Keratinocyte (primary cell): ENCODE data around the gene SPOCK1. TPM values are rescaled to one million over a fixed set of nuclear protein-coding genes. Genes with fewer than 3 reads are reported as not detected.

Source experiments
- DNase-seq: peaks from one replicate; pipeline ENCODE4 v3.0.0-alpha.2; 2011; ENCODE audit warnings: low read depth, missing footprints, low spot score
- FAIRE-seq: peaks from 2 replicates; lab custom pipeline; 2011; peaks lifted over from hg19 to GRCh38; lab: Jason Lieb, UNC
- H2AFZ ChIP-seq: 2 replicates; pipeline ENCODE4 v1.6.0; 2012; ENCODE audit warnings: low read length, control low read depth, inconsistent platforms; ENCODE audit not compliant: control insufficient read depth
- H3K27ac ChIP-seq: 2 replicates; pipeline ENCODE4 v1.5.1; 2011; ENCODE audit warnings: low read length; ENCODE audit not compliant: control insufficient read depth, insufficient read depth
- H3K27me3 ChIP-seq: 3 replicates; pipeline ENCODE4 v1.6.0; 2011; ENCODE audit warnings: low read length; ENCODE audit not compliant: control insufficient read depth, insufficient read depth; ENCODE audit errors: extremely low read depth
- H3K36me3 ChIP-seq, 2 experiments: 2 replicates in 1 of 2; 3 replicates in 1 of 2; pipeline ENCODE4 v1.5.1; 2011; ENCODE audit warnings: low read length in 2 of 2, mild to moderate bottlenecking in 1 of 2; ENCODE audit not compliant: control insufficient read depth in 2 of 2, insufficient read depth in 2 of 2; ENCODE audit errors: extremely low read depth in 1 of 2
- H3K4me1 ChIP-seq: 3 replicates; pipeline ENCODE4 v1.5.1; 2011; ENCODE audit warnings: low read length; ENCODE audit not compliant: control insufficient read depth, insufficient read depth; ENCODE audit errors: extremely low read depth
- H3K4me2 ChIP-seq: 3 replicates; pipeline ENCODE4 v1.6.0; 2011; ENCODE audit warnings: low read depth, low read length; ENCODE audit not compliant: control insufficient read depth, insufficient read depth; ENCODE audit errors: extremely low read depth
- H3K4me3 ChIP-seq, 3 experiments: fragments of 200-600 bp in 1 of 3; sonication (generic) in 1 of 3; 2 replicates in 2 of 3; 3 replicates in 1 of 3; pipeline ENCODE4 v1.5.1; 2011 to 2016; ENCODE audit warnings: low read length in 3 of 3, mild to moderate bottlenecking in 3 of 3, control low read depth in 2 of 3, inconsistent platforms in 1 of 3, low read depth in 1 of 3, mixed read lengths in 1 of 3, mixed run types in 1 of 3, moderate library complexity in 1 of 3; ENCODE audit not compliant: control insufficient read depth in 2 of 3, insufficient read depth in 2 of 3; ENCODE audit errors: extremely low read depth in 1 of 3
- H3K79me2 ChIP-seq: 2 replicates; pipeline ENCODE4 v1.6.0; 2012; ENCODE audit warnings: low read length; ENCODE audit not compliant: control insufficient read depth, insufficient read depth
- H3K9ac ChIP-seq: 3 replicates; pipeline ENCODE4 v1.6.0; 2011; ENCODE audit warnings: low read length; ENCODE audit not compliant: control insufficient read depth, insufficient read depth; ENCODE audit errors: extremely low read depth
- H3K9me1 ChIP-seq: 3 replicates; pipeline ENCODE4 v1.6.0; 2011; ENCODE audit warnings: low read length; ENCODE audit not compliant: control insufficient read depth, insufficient read depth; ENCODE audit errors: extremely low read depth
- H3K9me3 ChIP-seq: 2 replicates; pipeline ENCODE4 v1.5.1; 2012; ENCODE audit warnings: low read depth, low read length; ENCODE audit not compliant: control insufficient read depth
- H4K20me1 ChIP-seq: 3 replicates; pipeline ENCODE4 v1.6.0; 2011; ENCODE audit warnings: low read length; ENCODE audit not compliant: control insufficient read depth, insufficient read depth; ENCODE audit errors: extremely low read depth
- CTCF ChIP-seq, 3 experiments: IDR thresholded peaks in 1 of 3; conservative IDR thresholded peaks in 1 of 3; optimal IDR thresholded peaks in 1 of 3; 2 replicates in 2 of 3; 3 replicates in 1 of 3; pipeline versions ENCODE3 to v1.5.1; 2011; ENCODE audit warnings: low read length in 3 of 3, mild to moderate bottlenecking in 3 of 3, moderate library complexity in 2 of 3, control low read depth in 1 of 3, inconsistent platforms in 1 of 3; ENCODE audit not compliant: insufficient read depth in 2 of 3; ENCODE audit errors: extremely low read depth in 1 of 3
- EZH2 ChIP-seq: IDR thresholded peaks from one replicate; pipeline ENCODE4 v1.6.1; 2012; ENCODE audit warnings: inconsistent platforms, mild to moderate bottlenecking, low read length, moderate library complexity
- dilution Hi-C: fragments of 300-500 bp; cut with MboI; formaldehyde crosslinking; loops from one replicate; pipeline ENCODE4 v1.7.0; 2020; ENCODE audit warnings: low sequenced_read_pairs; ENCODE audit not compliant: extremely low pct_ligation_motif_present
- polyA plus RNA-seq, 5 experiments: library from polyadenylated mRNA; depleted of rRNA in 3 of 5; stranded (reverse) in 3 of 5; stranded (forward) in 1 of 5; unstranded in 1 of 5; fragments of >200 nt; gene quantifications; 1 replicate in 1 of 5; 2 replicates in 3 of 5; 3 replicates in 1 of 5; pipeline versions ENCODE4 v1.2.1 to v1.2.3, GENCODE V29; 2011 to 2012; ENCODE audit warnings: missing spikeins in 2 of 5, low read depth in 1 of 5, low replicate concordance in 1 of 5

SPOCK1 gene
- polyA plus RNA-seq, 1 donor (not counting 4 experiments of a cell fraction or from before 2014, with no cell fraction given), result 5.5 TPM

- H3K4me2 ChIP-seq, result no peak overlapping the region
- no peaks in the 10 kb centered on the region for H3K27me3 ChIP-seq
- dilution Hi-C loops, result no loop called here
- TF ChIP-seq CTCF (optimal IDR thresholded peaks at IDR 0.05 in 1 of 3, IDR thresholded peaks at IDR 0.05 in 1 of 3, conservative IDR thresholded peaks at IDR 0.05 in 1 of 3; ENCODE audit: extremely low read depth in 1 of 3, insufficient read depth in 2 of 3, low read length in 3 of 3), result no peak
- no peak for TF ChIP-seq EZH2
- H3K79me2 ChIP-seq, result no peaks in the 10 kb centered on the region
- FAIRE-seq (no peak), DNase-seq (no peak)
- H3K9ac ChIP-seq, result no peak overlapping the region
- no peaks in the 10 kb centered on the region for H4K20me1 ChIP-seq
- no peak overlapping the region for H3K27ac ChIP-seq
- no peaks in the 10 kb centered on the region for H3K36me3 ChIP-seq
- no peaks in the 10 kb centered on the region for H3K9me1 ChIP-seq
- no peak overlapping the region for H3K4me3 ChIP-seq
- no peak overlapping the region for H2AFZ ChIP-seq
- H3K4me1 ChIP-seq, result no peaks in the 10 kb centered on the region
- no peaks in the 10 kb centered on the region for H3K9me3 ChIP-seq
These were observed 204.5 kb downstream of the SPOCK1 start for GRCh38 chr5:137294604-137295003.

- DNase-seq (no peak), FAIRE-seq (no peak)
- Histone ChIP-seq H3K9me1 (no peaks in the 10 kb centered on the region), H3K9ac (no peak overlapping the region), H3K79me2 (no peaks in the 10 kb centered on the region), H3K4me3 (no peak overlapping the region), H3K9me3 (no peaks in the 10 kb centered on the region), H2AFZ (no peak overlapping the region), H3K27ac (no peak overlapping the region), H3K4me1 (no peaks in the 10 kb centered on the region), H3K36me3 (no peaks in the 10 kb centered on the region), H3K27me3 (no peaks in the 10 kb centered on the region), H3K4me2 (no peak overlapping the region), H4K20me1 (no peaks in the 10 kb centered on the region)
- TF ChIP-seq CTCF (optimal IDR thresholded peaks at IDR 0.05 in 1 of 3, IDR thresholded peaks at IDR 0.05 in 1 of 3, conservative IDR thresholded peaks at IDR 0.05 in 1 of 3; ENCODE audit: extremely low read depth in 1 of 3, insufficient read depth in 2 of 3, low read length in 3 of 3), result no peak
- no peak for TF ChIP-seq EZH2
- dilution Hi-C loops, result no loop called here
These were observed 206.6 kb downstream of the SPOCK1 start for GRCh38 chr5:137292461-137293027.
